OCI-M2 (cell line): ENCODE data around the gene EFCAB12.
A peak's percentile ranks its signal among the peaks of the same experiment; 100 is the strongest.

Source experiments
- DNase-seq: peaks from one replicate; lab custom pipeline; 2025; ENCODE audit not compliant: unreplicated experiment; lab: John Stamatoyannopoulos, UW

The EFCAB12 gene

DNA sequence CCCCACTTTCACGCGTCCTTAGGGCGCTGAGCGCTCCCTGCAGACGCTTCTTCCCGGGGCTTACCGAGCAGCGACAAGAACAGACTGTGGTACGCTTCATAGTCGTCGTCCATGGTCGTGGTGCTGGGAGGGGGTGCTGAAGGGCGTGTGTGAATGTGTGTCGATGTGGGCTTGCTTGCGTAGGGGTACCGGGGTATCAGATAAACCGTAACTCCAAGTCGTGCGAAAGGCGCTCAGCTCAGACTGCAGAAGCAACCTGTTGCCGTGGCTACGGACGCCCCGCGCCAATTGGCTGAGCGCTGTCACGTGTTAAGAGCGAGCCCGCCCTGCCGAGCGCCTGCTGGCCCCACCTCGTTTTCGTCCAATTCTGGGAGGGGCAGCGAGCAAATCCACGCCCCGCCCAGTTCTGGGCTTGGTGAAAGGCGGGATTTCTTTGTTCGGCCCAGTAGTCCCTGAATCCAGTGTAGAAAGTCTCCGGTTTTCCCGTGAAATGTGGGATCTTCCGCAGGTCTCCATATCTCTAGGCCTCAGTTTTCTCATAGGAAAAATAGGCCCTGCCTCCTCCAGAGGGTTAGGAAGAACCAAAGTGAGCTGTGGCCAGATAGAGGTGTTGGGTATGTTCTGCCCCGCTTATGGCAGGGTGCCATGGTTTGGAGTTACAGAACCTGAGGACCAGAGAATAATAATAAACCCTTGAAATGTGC lies at the start of gene EFCAB12:
Gene EFCAB12, minus strand, starts transcription at position 261 of the 704 bp plus-strand sequence. Its CDS starts 148 bp downstream, at position 113.
- DNase-seq, result peak; percentile 16

- DNase-seq, result no peak
Measured at GRCh38 chr3:129476586-129476985, 48.1 kb upstream of the EFCAB12 start.

GRCh38 chr3:129475863-129476262 lies 47.4 kb upstream of the EFCAB12 start:
- no peak for DNase-seq

DNA sequence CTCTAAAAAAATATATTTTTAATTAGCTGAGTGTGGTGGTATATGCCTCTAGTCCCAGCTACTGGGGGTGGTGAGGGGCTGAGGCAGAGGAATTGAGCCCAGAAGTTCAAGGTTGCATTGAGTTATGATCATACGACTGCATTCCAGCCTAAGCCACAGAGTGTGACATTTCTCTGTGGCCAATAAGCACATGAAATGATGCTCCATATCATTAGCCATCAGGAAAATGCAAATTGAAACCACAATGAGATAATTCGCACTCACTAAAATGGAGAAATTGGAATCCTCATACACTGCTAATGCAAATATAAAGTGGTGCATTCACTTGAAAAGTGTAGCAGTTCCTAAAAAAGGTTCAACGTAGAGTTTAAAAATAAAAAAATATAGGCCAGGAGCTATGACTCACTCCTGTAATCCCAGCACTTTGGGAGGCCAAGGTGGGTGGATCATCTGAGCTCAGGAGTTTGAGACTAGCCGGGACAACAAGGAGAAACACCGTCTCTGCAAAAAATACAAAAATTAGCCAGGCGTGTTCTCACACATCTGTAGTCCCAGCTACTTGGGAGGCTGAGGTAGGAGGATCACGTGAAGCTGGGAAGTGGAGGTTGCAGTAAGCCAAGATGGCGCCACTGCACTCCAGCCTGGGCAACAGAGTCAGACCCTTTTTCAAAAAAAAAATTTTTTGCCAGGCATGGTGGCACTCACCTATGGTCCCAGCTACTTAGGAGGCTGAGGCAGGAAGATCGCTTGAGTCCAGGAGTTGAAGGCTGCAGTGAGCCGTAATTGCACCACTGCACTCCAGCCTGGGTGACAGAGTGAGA lies 46.8 kb upstream of the EFCAB12 start:
- no peak for DNase-seq

GRCh38 chr3:129473769-129474152 lies 45.3 kb upstream of the EFCAB12 start:
- no peak for DNase-seq

- DNase-seq, result no peak
Measured at GRCh38 chr3:129473067-129473768, 44.8 kb upstream of the EFCAB12 start.

DNA sequence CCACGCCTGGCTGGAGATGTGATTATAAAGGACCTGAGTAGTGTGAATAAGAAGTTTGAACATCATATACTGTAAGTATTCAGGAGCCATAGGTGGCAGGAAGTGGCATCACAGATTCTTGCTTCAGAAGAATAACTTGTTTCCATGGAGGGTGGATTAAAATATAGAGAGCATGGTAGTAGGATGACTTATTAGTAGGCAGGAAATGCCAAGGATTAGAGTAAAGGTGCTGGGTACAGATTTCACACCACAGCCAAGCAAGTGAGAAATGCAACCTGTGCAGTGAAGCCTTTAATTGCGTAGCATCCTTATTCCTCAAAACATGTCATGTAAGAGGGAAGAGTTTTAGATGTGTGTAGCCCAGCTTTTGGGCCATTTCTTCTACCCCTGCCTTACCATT lies 42.4 kb upstream of the EFCAB12 start:
- no peak for DNase-seq

DNA sequence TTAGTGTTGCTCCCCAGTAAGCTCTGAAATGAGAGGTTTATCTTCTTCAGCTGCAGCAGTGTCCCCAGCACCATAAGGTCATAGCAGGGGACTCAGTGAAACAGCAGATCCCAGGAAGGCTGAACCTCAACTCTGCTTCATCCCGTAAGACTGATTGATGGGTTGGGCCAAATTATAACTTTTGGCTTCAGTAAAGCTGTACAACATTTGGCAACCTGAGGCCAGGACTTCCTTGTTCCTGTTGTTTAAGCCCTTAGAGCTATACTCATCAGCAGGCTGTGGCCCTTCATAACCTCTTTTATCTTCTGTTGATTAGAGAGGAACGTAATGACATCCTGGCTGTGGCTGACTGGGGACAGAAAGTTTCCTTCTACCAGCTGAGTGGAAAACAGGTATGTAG lies 40.6 kb upstream of the EFCAB12 start:
- no peak for DNase-seq

GRCh38 chr3:129467932-129468331 lies 39.5 kb upstream of the EFCAB12 start:
- DNase-seq, result no peak

GRCh38 chr3:129463716-129464115 lies 35.3 kb upstream of the EFCAB12 start:
- DNase-seq, result no peak

- DNase-seq, result no peak
Measured at GRCh38 chr3:129463094-129463493, 34.7 kb upstream of the EFCAB12 start.

- no peak for DNase-seq
Measured at GRCh38 chr3:129462361-129462968, 34.0 kb upstream of the EFCAB12 start.

GRCh38 chr3:129461461-129462146 lies 33.2 kb upstream of the EFCAB12 start:
- DNase-seq, result peak; percentile 49

DNA sequence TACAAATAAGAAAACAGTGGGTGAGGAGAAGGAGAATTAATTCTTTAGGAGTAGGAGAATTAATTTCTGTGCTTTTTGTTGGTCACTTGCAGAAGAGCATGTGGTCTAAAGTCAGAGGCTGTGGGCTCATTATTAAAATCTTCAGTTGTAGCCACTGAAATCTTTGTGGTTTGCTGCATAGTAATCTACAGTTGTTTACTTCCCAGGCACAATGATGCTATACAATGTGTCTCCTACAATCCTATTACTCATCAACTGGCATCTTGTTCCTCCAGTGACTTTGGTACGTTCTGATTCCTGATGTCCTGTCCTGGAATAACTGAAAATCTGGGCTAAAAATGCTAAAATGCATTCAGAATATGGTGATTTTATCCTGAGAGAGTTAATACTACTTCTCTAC lies 32.6 kb upstream of the EFCAB12 start:
- DNase-seq, result no peak

GRCh38 chr3:129460572-129460971 lies 32.1 kb upstream of the EFCAB12 start:
- DNase-seq, result no peak

- DNase-seq, result no peak
Measured at GRCh38 chr3:129460155-129460554, 31.7 kb upstream of the EFCAB12 start.

DNA sequence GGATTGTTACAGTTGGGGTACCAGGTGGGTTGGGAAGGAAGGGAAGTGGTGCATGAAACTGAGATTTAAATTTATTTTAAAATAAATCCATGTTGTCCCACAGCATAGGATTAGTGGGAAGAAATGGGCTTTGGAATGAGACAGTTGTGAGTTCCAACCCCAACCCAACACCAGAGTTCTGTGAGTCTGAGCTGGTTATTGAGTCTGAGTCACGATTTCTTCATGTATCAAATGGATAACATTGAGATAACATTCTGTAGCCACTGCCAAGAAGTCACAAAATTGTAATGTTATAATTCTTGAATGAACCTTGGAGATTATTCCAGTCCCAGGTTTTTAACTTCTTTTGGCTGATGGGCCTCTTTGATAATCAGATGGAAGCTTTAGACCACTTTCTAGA lies 25.3 kb upstream of the EFCAB12 start:
- DNase-seq, result no peak

GRCh38 chr3:129449279-129450115 lies 21.1 kb upstream of the EFCAB12 start:
- peak; percentile 17 for DNase-seq

DNA sequence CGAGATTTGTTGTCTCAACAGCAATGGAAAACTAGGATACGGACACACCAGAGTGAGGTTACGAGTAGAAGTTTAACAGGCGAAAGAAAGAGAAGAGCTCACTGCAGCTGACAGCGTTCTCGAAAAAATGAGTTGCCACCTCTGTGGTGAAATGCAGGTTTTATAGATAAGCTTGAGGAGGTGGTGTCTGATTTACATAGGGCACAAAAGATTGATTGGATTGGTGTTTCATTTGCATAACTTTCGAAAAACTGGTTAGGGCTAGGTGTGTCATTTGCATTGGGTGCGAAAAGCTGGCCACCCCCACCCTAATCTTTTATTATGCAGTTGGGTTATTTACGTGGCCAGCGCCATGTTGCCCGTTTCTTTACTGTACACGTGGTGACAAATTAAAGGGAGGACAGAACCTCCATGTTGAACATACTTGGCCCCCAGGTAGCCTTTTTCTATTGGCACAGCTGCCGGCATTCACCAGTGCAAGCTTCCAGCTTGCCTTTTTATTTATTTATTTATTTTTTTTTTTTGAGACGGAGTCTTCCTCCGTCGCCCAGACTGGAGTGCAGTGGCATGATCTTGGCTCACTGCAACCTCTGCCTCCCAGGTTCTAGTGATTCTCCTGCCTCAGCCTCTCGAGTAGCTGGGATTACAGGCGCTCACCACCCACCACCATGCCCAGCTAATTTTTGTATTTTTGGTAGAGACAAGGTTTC lies 19.9 kb upstream of the EFCAB12 start:
- DNase-seq, result no peak
